Heart right ventricle (tissue), 16 donors: ENCODE measurements around the gene MCRIP1. TPM values are rescaled to one million over a fixed set of nuclear protein-coding genes. Genes with fewer than 3 reads are reported as not detected.

Source experiments
- ATAC-seq, 8 donors: fragments of 200-7000 bp; cut with Tn5 transposase; one replicate each; pipeline ENCODE4 v1.9.1; 2020; ENCODE audit warnings: mild to moderate bottlenecking in 8 of 8, moderate library complexity in 8 of 8, moderate number of reproducible peaks in 1 of 8
- DNase-seq, 2 donors: peaks; one replicate each; pipeline ENCODE4 v3.0.0-alpha.2; 2020
- H3K27ac ChIP-seq, 10 donors: fragments of 200-600 bp; sonication (generic) in 2 of 10; one replicate each; pipeline versions ENCODE4 v1.5.0 to v1.8.0; 2020 to 2022; ENCODE audit warnings: mild to moderate bottlenecking in 3 of 10
- H3K27me3 ChIP-seq, 7 donors: fragments of 200-600 bp; one replicate each; pipeline ENCODE4 v1.8.0; 2021 to 2022; ENCODE audit warnings: mild to moderate bottlenecking in 2 of 7
- H3K36me3 ChIP-seq, 9 donors: fragments of 200-600 bp; sonication (generic) in 1 of 9; one replicate each; pipeline versions ENCODE4 v1.5.0 to v1.8.0; 2020 to 2022; ENCODE audit warnings: mild to moderate bottlenecking in 2 of 9
- H3K4me1 ChIP-seq, 9 donors: fragments of 200-600 bp; sonication (generic) in 1 of 9; one replicate each; pipeline versions ENCODE4 v1.5.0 to v1.8.0; 2020 to 2022; ENCODE audit warnings: mild to moderate bottlenecking in 4 of 9
- H3K4me3 ChIP-seq, 10 donors: fragments of 200-600 bp; sonication (generic) in 2 of 10; one replicate each; pipeline versions ENCODE4 v1.5.0 to v1.8.0; 2020 to 2022; ENCODE audit warnings: mild to moderate bottlenecking in 7 of 10, moderate library complexity in 2 of 10
- H3K9me3 ChIP-seq, 11 donors: fragments of 200-600 bp in 10 of 11; sonication (generic) in 2 of 11; one replicate each; pipeline versions ENCODE4 v1.5.0 to v1.8.0; 2013 to 2022; ENCODE audit warnings: mild to moderate bottlenecking in 2 of 11, control low read depth in 1 of 11, moderate library complexity in 1 of 11
- CTCF ChIP-seq, 9 donors: fragments of 200-600 bp; sonication (generic) in 2 of 9; IDR thresholded peaks; one replicate each; pipeline versions ENCODE4 v1.5.0 to v1.8.0; 2021 to 2022; ENCODE audit warnings: antibody characterized with exemption in 9 of 9, mild to moderate bottlenecking in 5 of 9, moderate library complexity in 1 of 9
- WGBS, 2 donors: extraction: QIAGEN DNeasy Blood & Tissue Kit; methylation state at CpG; one replicate each; pipeline ENCODE4 v1.1.7; 2013; ENCODE audit warnings: inconsistent platforms in 1 of 2; 5-methylcytosine and 5-hydroxymethylcytosine counted together
- intact Hi-C, 10 donors: fragments of 100-400 bp; cut with DNase I; formaldehyde crosslinking; loops; one replicate each; pipeline versions ENCODE4 v1.11.1 to v1.14.2; 2022
- polyA plus RNA-seq, 2 donors: library from polyadenylated mRNA; stranded (reverse); fragments of 200-250 nt; gene quantifications; one replicate each; pipeline ENCODE4 v1.2.3, GENCODE V29; 2013
- total RNA-seq, 10 donors: library from RNA; stranded (reverse); fragmentation: NEBNext Ultra II Directional in 3 of 10; extraction: Animal tissue kit (Norgen Biotek cat#: 25700) in 3 of 10; gene quantifications; one replicate each; pipeline versions ENCODE4 v1.2.1 to v1.2.4, GENCODE V29; 2021 to 2023
- donor health status: Arrhythmogenic right ventricular cardiomyopathy.
- donor health status: ischemic (EF 13 %, LVEDD 7.1; RV severe dilation, severe dysfunction).
- donor health status: healthy with polysubstance abuse.
- donor health status: DM: no; HTN: yes; CAD: no.
- donor health status: DM: no; HTN: no; CAD: no.
- donor health status: ischemic (EF 25% LVEDD 6.9; RV normal size, moderate dysfunction).
- donor health status: ischemic (EF 25% LVEDD 5.7; RV mildly dilated, moderate dysfunction).
- donor health status: healthy.
- donor health status: DM: yes; HTN: yes; CAD: no.
- donor health status: Ischemic cardiomyopathy.
- donor health status: ischemic (EF 35%, LVEDD 5.7; RV mildly dilated, moderate dysfunction).
- donor health status: nonischemic (EF 11% LVEDD 7.7; RV severe dilation, severe dysfunction).
- donor health status: DM: yes; HTN: yes; CAD: no.
- donor health status: PGD.
- donor health status: ischemic (EF 29% LVEDD 5.4; RV normal size, mild dysfunction).
- donor health status: nonischemic (EF 23%, LVEDD 6.1; RV moderate dilation, normal function).

The MCRIP1 gene
- total and polyA plus RNA-seq, 12 donors = 75.1 to 239 (median 92.5) TPM

DNA sequence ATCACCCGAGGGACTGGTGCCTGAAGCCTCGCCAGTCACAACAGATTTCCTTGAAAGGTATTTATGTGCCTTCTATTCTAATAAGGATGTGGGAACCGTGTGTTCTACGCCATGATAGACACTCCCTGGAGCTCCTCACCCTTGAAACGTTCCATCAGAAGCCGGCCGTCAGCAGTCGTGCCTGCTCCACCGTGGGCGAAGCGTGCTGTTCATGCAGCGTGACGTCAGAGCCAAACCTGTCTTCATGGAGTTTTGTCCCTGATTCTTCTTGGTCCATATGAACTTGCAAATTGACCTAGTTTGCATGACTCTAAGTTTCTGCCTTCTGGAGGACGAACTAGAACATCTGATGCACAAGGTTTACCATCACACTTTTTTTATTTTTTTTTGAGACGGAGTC is 6.2 kb upstream of the MCRIP1 start:
- H3K4me1 ChIP-seq = peaks cover 0 to 21% (median 10%) of the 10 kb centered on the region in 9 donors
- 81 to 84% methylated on average over 15 of the region's 15 CpGs for WGBS, 2 donors
- no peak overlapping the region for H3K4me3 ChIP-seq
- no peaks in the 10 kb centered on the region for H3K9me3 ChIP-seq
- H3K36me3 ChIP-seq = peaks cover under 1 to 22% (median 15%) of the 10 kb centered on the region in 9 donors
- intact Hi-C loops = no loop called here
- ATAC-seq (no peak), DNase-seq (no peak)
- H3K27ac ChIP-seq = no peak overlapping the region
- TF ChIP-seq CTCF (IDR thresholded peaks at IDR 0.05) = no peak
- H3K27me3 ChIP-seq = no peaks in the 10 kb centered on the region

- 48 to 50% methylated on average over 17 of the region's 17 CpGs for WGBS, 2 donors
- no peaks in the 10 kb centered on the region for H3K9me3 ChIP-seq
- peaks cover 3 to 26% (median 12%) of the 10 kb centered on the region in 9 donors for H3K4me1 ChIP-seq
- peaks cover 0 to 17% (median 10%) of the 10 kb centered on the region in 9 donors for H3K36me3 ChIP-seq
- no peaks in the 10 kb centered on the region for H3K27me3 ChIP-seq
- intact Hi-C loops = no loop called here
- DNase-seq (no peak), ATAC-seq (no peak)
- no peak for TF ChIP-seq CTCF (IDR thresholded peaks at IDR 0.05)
- H3K27ac ChIP-seq = no peak overlapping the region
- no peak overlapping the region for H3K4me3 ChIP-seq
These were observed 5.7 kb upstream of the MCRIP1 start for GRCh38 chr17:81838753-81839255.

DNA sequence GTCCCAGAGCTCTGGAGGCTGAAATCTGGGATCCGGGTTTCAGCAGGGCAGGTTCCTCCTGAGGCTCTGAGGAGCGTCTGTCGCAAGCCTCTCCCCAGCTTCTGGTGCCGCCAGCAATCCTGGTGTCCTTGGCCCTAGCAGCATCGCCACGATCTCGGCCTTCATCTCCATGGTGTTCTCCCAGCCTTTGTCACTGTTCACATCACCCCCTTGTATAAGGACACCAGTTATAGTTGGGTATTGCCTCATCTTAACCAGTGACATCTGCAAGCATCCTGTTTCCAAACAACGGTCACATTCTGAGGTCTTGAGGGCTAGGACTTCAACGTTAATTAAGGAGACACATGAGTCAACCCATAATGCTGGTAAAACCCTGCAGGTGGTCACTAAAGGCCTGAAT is 4.5 kb upstream of the MCRIP1 start:
- no peak for TF ChIP-seq CTCF (IDR thresholded peaks at IDR 0.05)
- WGBS, 2 donors = 76 to 86% methylated on average over 9 of the region's 9 CpGs
- DNase-seq (no peak), ATAC-seq (no peak)
- peaks cover 5 to 32% (median 17%) of the 10 kb centered on the region in 9 donors for H3K4me1 ChIP-seq
- peaks cover 0 to 6% (median 0%) of the 10 kb centered on the region in 9 donors for H3K36me3 ChIP-seq
- no peaks in the 10 kb centered on the region for H3K27me3 ChIP-seq
- no peak overlapping the region for H3K27ac ChIP-seq
- no peak overlapping the region for H3K4me3 ChIP-seq
- intact Hi-C loops = no loop called here
- no peaks in the 10 kb centered on the region for H3K9me3 ChIP-seq

DNA sequence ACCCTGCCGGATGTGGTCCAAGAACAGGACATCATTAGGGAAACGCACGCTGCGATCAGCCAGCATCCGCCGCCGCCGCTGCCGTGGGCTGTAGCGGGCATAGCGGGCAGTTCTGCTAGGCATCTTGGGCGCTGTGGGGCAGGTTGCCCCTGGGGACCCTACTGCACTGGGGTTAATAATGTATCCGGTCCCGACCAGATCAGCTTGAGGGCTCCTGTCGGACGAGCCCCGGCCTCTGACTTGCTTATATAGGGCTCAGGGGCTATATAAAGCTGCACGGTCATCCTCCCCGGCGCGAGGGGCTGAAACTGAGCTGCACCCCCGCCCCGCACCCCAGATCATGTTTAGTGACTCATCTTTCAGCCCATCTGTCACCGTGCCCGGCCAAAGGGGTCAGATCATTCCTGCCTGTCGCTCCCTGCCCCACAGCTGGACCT is 1.8 kb upstream of the MCRIP1 start, which contains the start of gene PPP1R27:
Gene PPP1R27 (minus strand): TSS at position 220 of the 437 bp plus-strand sequence. CDS start 97 bp downstream, at position 123.
- peak within 1 kb of the TSS in 9 of 10 donors; percentile 60 to 94 (median 88) for H3K4me3 ChIP-seq
- H3K27ac ChIP-seq = peak within 1 kb of the TSS in 9 of 10 donors; percentile 89 to 99 (median 94)
- no peak for ATAC-seq
- 90 to 93% methylated on average over 26 of the region's 26 CpGs for WGBS, 2 donors
- TF ChIP-seq CTCF (IDR thresholded peaks at IDR 0.05) = no peak
- peak in 1 of 2 donors; percentile 10 for DNase-seq
- H3K36me3 ChIP-seq = peaks cover 0 to 5% (median 0%) of the 10 kb centered on the region in 9 donors
- intact Hi-C loops = loop anchor here in 1 of 10 donors (5.0 kb wide), 1 partner anchor 37 kb away; the partner anchor contains the start of gene ARHGDIA
- no peaks in the 10 kb centered on the region for H3K9me3 ChIP-seq
- H3K27me3 ChIP-seq = no peaks in the 10 kb centered on the region
- H3K4me1 ChIP-seq = peaks cover 12 to 37% (median 26%) of the 10 kb centered on the region in 9 donors
